Panc1 (cell line): ENCODE results near the gene VWA3B. TPM values are rescaled to one million over a fixed set of nuclear protein-coding genes. Genes with fewer than 3 reads are reported as not detected.

Source experiments
- ATAC-seq: fragments of 200-7000 bp; cut with Tn5 transposase; 2 replicates; pipeline ENCODE4 v1.9.1; 2020; ENCODE audit warnings: mild to moderate bottlenecking, moderate library complexity
- BruUV-seq: library from RNA; stranded (reverse); fragments of 400-500 nt; replicated peaks from 2 replicates; lab custom pipeline; 2021; lab: Mats Ljungman, UMichigan
- CTCF ChIA-PET: fragments of 300-600 bp; sonication (Branson Sonifier 250); formaldehyde crosslinking; loops from one replicate; lab custom pipeline; 2022; ENCODE audit warnings: antibody characterized with exemption; lab: Charles Lee
- POLR2A ChIA-PET: fragments of 300-600 bp; sonication (Branson Sonifier 250); formaldehyde crosslinking; loops from one replicate; lab custom pipeline; 2022; ENCODE audit warnings: antibody characterized with exemption; lab: Charles Lee
- DNase-seq: peaks from one replicate; pipeline ENCODE4 v3.0.0-alpha.2; 2010; ENCODE audit warnings: low read depth, low spot score
- H3K27ac ChIP-seq: 2 replicates; pipeline ENCODE4 v1.5.1; 2011; ENCODE audit warnings: mild to moderate bottlenecking, low read length, inconsistent platforms
- H3K27me3 ChIP-seq: fragments of 200-500 bp; sonication (Bioruptor generic); 2 replicates; pipeline ENCODE4 v1.6.0; 2014; ENCODE audit warnings: low read length, inconsistent platforms; ENCODE audit not compliant: control insufficient read depth, insufficient read depth
- H3K36me3 ChIP-seq: fragments of 200-500 bp; sonication (Bioruptor generic); 2 replicates; pipeline ENCODE4 v1.5.1; 2014; ENCODE audit warnings: inconsistent platforms, mild to moderate bottlenecking, low read length, moderate library complexity; ENCODE audit not compliant: control insufficient read depth, insufficient read depth
- H3K4me1 ChIP-seq: 2 replicates; pipeline ENCODE4 v1.5.1; 2011; ENCODE audit warnings: inconsistent platforms, mild to moderate bottlenecking, low read length, moderate library complexity; ENCODE audit not compliant: control insufficient read depth, insufficient read depth
- H3K4me3 ChIP-seq, 2 experiments: 2 replicates each; pipeline ENCODE4 v1.5.1; 2011 to 2012; ENCODE audit warnings: low read depth in 2 of 2, low read length in 2 of 2, mild to moderate bottlenecking in 2 of 2, inconsistent platforms in 1 of 2, moderate library complexity in 1 of 2
- H3K9me3 ChIP-seq: fragments of 200-500 bp; sonication (Bioruptor generic); 2 replicates; pipeline ENCODE4 v1.5.1; 2014; ENCODE audit warnings: low read depth, mild to moderate bottlenecking, inconsistent platforms, low read length, moderate library complexity; ENCODE audit not compliant: control insufficient read depth, insufficient read depth
- CTCF ChIP-seq: fragments of 450-650 bp; IDR thresholded peaks from 2 replicates; pipeline ENCODE4 v1.5.1; 2017; ENCODE audit warnings: mild to moderate bottlenecking
- POLR2AphosphoS5 ChIP-seq: IDR thresholded peaks from 2 replicates; pipeline ENCODE4 v1.6.1; 2012; ENCODE audit warnings: mild to moderate bottlenecking, low read depth, low read length, moderate library complexity
- SIN3A ChIP-seq: IDR thresholded peaks from 2 replicates; pipeline ENCODE4 v1.6.1; 2012; ENCODE audit warnings: low read depth, mild to moderate bottlenecking, low read length, moderate library complexity, borderline replicate concordance; ENCODE audit not compliant: insufficient read depth
- TCF7L2 ChIP-seq: IDR thresholded peaks from 2 replicates; pipeline ENCODE4 v1.6.1; 2011; ENCODE audit warnings: mild to moderate bottlenecking, low read depth, low read length, inconsistent platforms
- in situ Hi-C: cut with HindIII; loops from 2 replicates; pipeline ENCODE4 v1.10.0; 2016; ENCODE audit warnings: low sequenced_read_pairs, low pct_unique_long_range_greater_than_20kb
- intact Hi-C: fragments of 100-400 bp; cut with micrococcal nuclease; formaldehyde crosslinking; loops from one replicate; pipeline ENCODE4 v1.10.0; 2022; ENCODE audit not compliant: unreplicated experiment
- total RNA-seq: library from RNA; stranded (reverse); gene quantifications from one replicate; pipeline ENCODE4 v1.2.1, GENCODE V29; 2021; ENCODE audit not compliant: unreplicated experiment
- TF ChIP-seq, protein P1 (sequence below), 2 experiments: IDR thresholded peaks; 2 replicates each; pipeline ENCODE4 v1.6.1; 2011 to 2012; ENCODE audit warnings: low read depth in 2 of 2, control low read depth in 1 of 2, low read length in 1 of 2, mild to moderate bottlenecking in 1 of 2, moderate library complexity in 1 of 2; ENCODE audit not compliant: insufficient read depth in 1 of 2

The VWA3B gene
- total RNA-seq, 1 experiment from 2014 or later: not detected

- CTCF ChIA-PET: no interaction called here
- POLR2A ChIA-PET: interaction anchor here (0.5 kb wide), 1 partner anchor 287 kb away, joined by 5 read pairs; no protein-coding TSS in a partner anchor
- intact Hi-C loops (no loop called here), in situ Hi-C loops (no loop called here)
- ATAC-seq: no peak
- Histone ChIP-seq H3K4me1 (peaks cover 4% of the 10 kb centered on the region; the same call in 1 of the 2 replicates), H3K27me3 (peaks cover 12% of the 10 kb centered on the region; the same call in 1 of the 2 replicates), H3K36me3 (no peaks in the 10 kb centered on the region), H3K4me3 (no peak overlapping the region), H3K9me3 (no peaks in the 10 kb centered on the region), H3K27ac (no peak overlapping the region)
- no TSS peak for BruUV-seq
- no peak for DNase-seq
- TF ChIP-seq TCF7L2 (no peak), SIN3A (no peak), CTCF (no peak)
- TF ChIP-seq, protein P1, sequence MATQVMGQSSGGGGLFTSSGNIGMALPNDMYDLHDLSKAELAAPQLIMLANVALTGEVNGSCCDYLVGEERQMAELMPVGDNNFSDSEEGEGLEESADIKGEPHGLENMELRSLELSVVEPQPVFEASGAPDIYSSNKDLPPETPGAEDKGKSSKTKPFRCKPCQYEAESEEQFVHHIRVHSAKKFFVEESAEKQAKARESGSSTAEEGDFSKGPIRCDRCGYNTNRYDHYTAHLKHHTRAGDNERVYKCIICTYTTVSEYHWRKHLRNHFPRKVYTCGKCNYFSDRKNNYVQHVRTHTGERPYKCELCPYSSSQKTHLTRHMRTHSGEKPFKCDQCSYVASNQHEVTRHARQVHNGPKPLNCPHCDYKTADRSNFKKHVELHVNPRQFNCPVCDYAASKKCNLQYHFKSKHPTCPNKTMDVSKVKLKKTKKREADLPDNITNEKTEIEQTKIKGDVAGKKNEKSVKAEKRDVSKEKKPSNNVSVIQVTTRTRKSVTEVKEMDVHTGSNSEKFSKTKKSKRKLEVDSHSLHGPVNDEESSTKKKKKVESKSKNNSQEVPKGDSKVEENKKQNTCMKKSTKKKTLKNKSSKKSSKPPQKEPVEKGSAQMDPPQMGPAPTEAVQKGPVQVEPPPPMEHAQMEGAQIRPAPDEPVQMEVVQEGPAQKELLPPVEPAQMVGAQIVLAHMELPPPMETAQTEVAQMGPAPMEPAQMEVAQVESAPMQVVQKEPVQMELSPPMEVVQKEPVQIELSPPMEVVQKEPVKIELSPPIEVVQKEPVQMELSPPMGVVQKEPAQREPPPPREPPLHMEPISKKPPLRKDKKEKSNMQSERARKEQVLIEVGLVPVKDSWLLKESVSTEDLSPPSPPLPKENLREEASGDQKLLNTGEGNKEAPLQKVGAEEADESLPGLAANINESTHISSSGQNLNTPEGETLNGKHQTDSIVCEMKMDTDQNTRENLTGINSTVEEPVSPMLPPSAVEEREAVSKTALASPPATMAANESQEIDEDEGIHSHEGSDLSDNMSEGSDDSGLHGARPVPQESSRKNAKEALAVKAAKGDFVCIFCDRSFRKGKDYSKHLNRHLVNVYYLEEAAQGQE (IDR thresholded peaks at IDR 0.05; ENCODE audit: insufficient read depth in 1 of 2, low read depth in 2 of 2, low read length in 1 of 2): no peak
Measured at GRCh38 chr2:98090951-98091350, 4.0 kb downstream of the VWA3B start.

DNA sequence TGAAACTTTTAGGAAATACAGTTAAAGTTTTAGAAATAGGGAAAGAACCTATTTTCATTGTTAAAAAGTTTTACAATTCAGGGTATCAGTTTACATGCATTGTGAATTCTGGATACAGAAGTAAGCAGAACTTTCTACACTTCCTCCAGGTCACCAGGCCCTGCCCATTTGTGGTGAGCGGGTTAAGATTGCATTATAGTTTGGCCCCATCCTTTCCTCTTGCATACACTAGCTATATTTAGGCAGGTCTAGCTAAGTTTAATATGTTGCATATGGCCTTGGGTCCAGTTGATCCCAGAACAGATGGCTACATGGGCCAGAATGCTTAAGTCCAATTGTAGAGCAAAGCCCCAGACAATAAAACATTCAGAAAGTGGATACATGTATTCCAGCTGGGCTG lies 4.8 kb downstream of the VWA3B start:
- CTCF ChIA-PET: no interaction called here
- DNase-seq (no peak), ATAC-seq (no peak)
- no peak for TF ChIP-seq SIN3A
- TF ChIP-seq, protein P1 (IDR thresholded peaks at IDR 0.05; ENCODE audit: insufficient read depth in 1 of 2, low read depth in 2 of 2, low read length in 1 of 2): no peak
- TF ChIP-seq POLR2AphosphoS5: no peak
- no peak for TF ChIP-seq TCF7L2
- no peak for TF ChIP-seq CTCF
- Histone ChIP-seq H3K27ac (no peak overlapping the region), H3K4me3 (no peak overlapping the region), H3K36me3 (no peaks in the 10 kb centered on the region), H3K27me3 (peaks cover 10% of the 10 kb centered on the region; the same call in 1 of the 2 replicates), H3K9me3 (no peaks in the 10 kb centered on the region), H3K4me1 (peaks cover 4% of the 10 kb centered on the region; the same call in 1 of the 2 replicates)
- in situ Hi-C loops (no loop called here), intact Hi-C loops (no loop called here)
- no TSS peak for BruUV-seq
- POLR2A ChIA-PET: no interaction called here
